ENCODE results near the gene R3HDM2. TPM values are rescaled to one million over a fixed set of nuclear protein-coding genes. Genes with fewer than 3 reads are reported as not detected.
A peak's percentile ranks its signal among the peaks of the same experiment; 100 is the strongest.

Gene R3HDM2
- total RNA-seq, 3 donors from 2014 or later: 31.6 to 43.0 (median 35.7) TPM

DNA sequence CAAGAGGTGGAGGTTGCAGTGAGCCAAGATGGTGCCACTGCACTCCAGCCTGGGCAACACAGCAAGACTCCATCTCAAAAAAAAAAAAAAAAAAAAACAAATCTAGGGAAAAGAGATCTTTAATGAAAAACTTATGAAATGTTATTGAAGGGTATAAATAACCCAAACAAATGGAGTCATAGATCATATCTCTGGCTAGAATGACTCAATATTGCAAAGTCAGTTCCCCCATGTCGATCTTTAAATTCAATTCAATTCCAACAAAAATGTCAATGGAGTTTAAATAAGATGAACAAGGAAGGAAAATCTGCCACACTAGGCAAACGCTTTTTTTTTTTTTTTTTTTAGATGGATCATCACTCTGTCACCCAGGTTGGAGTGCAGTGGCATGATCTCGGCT is 78.7 kb downstream of the R3HDM2 start:
- Histone ChIP-seq H3K4me1 (no peaks in the 10 kb centered on the region), H3K4me3 (no peak overlapping the region), H3K36me3 (no peaks in the 10 kb centered on the region), H3K27me3 (no peaks in the 10 kb centered on the region), H3K9me3 (no peaks in the 10 kb centered on the region), H3K27ac (no peak overlapping the region)
- no peak for DNase-seq (ENCODE audit: low spot score in 2 of 2)
- TF ChIP-seq POLR2A (IDR thresholded peaks at IDR 0.05) (no peak), POLR2AphosphoS5 (IDR thresholded peaks at IDR 0.05) (no peak)
- TF ChIP-seq, protein P1, sequence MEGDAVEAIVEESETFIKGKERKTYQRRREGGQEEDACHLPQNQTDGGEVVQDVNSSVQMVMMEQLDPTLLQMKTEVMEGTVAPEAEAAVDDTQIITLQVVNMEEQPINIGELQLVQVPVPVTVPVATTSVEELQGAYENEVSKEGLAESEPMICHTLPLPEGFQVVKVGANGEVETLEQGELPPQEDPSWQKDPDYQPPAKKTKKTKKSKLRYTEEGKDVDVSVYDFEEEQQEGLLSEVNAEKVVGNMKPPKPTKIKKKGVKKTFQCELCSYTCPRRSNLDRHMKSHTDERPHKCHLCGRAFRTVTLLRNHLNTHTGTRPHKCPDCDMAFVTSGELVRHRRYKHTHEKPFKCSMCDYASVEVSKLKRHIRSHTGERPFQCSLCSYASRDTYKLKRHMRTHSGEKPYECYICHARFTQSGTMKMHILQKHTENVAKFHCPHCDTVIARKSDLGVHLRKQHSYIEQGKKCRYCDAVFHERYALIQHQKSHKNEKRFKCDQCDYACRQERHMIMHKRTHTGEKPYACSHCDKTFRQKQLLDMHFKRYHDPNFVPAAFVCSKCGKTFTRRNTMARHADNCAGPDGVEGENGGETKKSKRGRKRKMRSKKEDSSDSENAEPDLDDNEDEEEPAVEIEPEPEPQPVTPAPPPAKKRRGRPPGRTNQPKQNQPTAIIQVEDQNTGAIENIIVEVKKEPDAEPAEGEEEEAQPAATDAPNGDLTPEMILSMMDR (IDR thresholded peaks at IDR 0.05): no peak
- intact Hi-C loops (cut with DNase I; ENCODE audit: low total_unique reads): no loop called here

DNA sequence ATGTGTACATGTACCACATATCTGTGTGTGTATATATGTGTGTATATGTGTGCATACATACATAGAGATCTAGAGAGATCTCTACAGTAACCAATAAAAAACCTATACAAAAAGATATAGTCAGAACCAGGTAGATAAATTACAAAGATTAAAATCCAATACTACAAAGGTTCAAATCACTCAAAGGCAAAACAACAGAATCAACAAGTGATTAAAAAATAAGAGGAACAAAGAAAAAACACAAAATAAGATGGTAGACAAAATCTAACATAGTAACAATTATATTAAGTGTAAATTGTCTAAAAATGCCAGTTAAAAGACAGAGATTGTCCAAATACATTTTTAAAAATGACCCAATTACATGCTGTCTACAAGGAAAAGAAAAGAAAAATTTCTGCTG is 83.6 kb downstream of the R3HDM2 start:
- no peak for TF ChIP-seq POLR2A (IDR thresholded peaks at IDR 0.05)
- TF ChIP-seq, protein P1 (IDR thresholded peaks at IDR 0.05): no peak
- TF ChIP-seq POLR2AphosphoS5 (IDR thresholded peaks at IDR 0.05): no peak

DNA sequence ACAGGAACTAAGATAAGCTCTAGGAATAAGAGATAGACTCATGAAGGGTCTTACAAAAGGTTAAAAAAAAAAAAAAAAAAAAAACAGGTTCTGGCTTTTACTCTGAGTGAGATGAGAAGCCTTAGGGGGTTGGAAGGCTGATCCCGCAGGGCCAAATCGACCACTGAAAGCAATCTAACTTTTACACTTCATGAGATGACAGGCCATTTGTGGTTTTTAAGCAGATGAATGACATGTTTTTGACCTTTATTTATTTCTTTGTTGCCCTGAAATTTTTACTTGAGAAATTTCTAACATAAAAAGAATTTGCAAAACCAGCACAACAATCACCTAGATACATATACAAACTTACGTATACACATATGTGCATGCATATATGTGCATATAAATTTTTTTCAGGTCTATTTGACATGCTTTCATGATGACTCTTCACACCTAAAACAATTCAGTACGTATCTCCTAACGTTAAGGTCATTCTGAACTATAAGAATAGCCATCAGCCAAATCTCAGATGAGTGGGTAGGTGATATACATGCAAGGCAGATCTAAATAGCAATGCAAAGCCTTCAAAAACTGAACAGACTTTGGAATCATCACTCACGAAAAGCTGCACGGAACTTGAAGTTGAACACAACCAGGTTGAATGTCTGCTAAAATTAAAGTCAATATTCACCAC is 87.0 kb downstream of the R3HDM2 start:
- no peaks in the 10 kb centered on the region for H3K27me3 ChIP-seq
- H3K9me3 ChIP-seq: no peaks in the 10 kb centered on the region
- intact Hi-C loops (cut with DNase I; ENCODE audit: low total_unique reads): no loop called here
- no peaks in the 10 kb centered on the region for H3K36me3 ChIP-seq
- no peak overlapping the region for H3K4me3 ChIP-seq
- no peak for TF ChIP-seq POLR2AphosphoS5 (IDR thresholded peaks at IDR 0.05)
- TF ChIP-seq, protein P1 (IDR thresholded peaks at IDR 0.05): no peak
- no peak for TF ChIP-seq POLR2A (IDR thresholded peaks at IDR 0.05)
- no peak overlapping the region for H3K27ac ChIP-seq
- no peak for DNase-seq (ENCODE audit: low spot score in 2 of 2)
- H3K4me1 ChIP-seq: no peaks in the 10 kb centered on the region

More for the DNA sequence above, 83.6 kb downstream of the R3HDM2 start:
- intact Hi-C loops (cut with DNase I; ENCODE audit: low total_unique reads): no loop called here
- Histone ChIP-seq H3K9me3 (no peaks in the 10 kb centered on the region), H3K4me1 (no peaks in the 10 kb centered on the region), H3K4me3 (no peak overlapping the region), H3K27ac (no peak overlapping the region), H3K27me3 (no peaks in the 10 kb centered on the region), H3K36me3 (no peaks in the 10 kb centered on the region)
- no peak for DNase-seq (ENCODE audit: low spot score in 2 of 2)

GRCh38 chr12:57342207-57342691 is 88.6 kb downstream of the R3HDM2 start:
- TF ChIP-seq POLR2AphosphoS5 (IDR thresholded peaks at IDR 0.05): no peak
- TF ChIP-seq POLR2A (IDR thresholded peaks at IDR 0.05): no peak
- TF ChIP-seq, protein P1 (IDR thresholded peaks at IDR 0.05): no peak
- Histone ChIP-seq H3K4me3 (no peak overlapping the region), H3K27ac (peak overlapping the region; percentile 13), H3K36me3 (no peaks in the 10 kb centered on the region), H3K4me1 (no peaks in the 10 kb centered on the region), H3K27me3 (no peaks in the 10 kb centered on the region), H3K9me3 (no peaks in the 10 kb centered on the region)
- intact Hi-C loops (cut with DNase I; ENCODE audit: low total_unique reads): no loop called here
- DNase-seq (ENCODE audit: low spot score in 2 of 2): no peak

- intact Hi-C loops (cut with DNase I; ENCODE audit: low total_unique reads): no loop called here
- H3K27me3 ChIP-seq: no peaks in the 10 kb centered on the region
- no peaks in the 10 kb centered on the region for H3K9me3 ChIP-seq
- no peak overlapping the region for H3K27ac ChIP-seq
- H3K36me3 ChIP-seq: no peaks in the 10 kb centered on the region
- no peak for TF ChIP-seq POLR2A (IDR thresholded peaks at IDR 0.05)
- TF ChIP-seq, protein P1 (IDR thresholded peaks at IDR 0.05): no peak
- no peak for TF ChIP-seq POLR2AphosphoS5 (IDR thresholded peaks at IDR 0.05)
- no peak for DNase-seq (ENCODE audit: low spot score in 2 of 2)
- no peaks in the 10 kb centered on the region for H3K4me1 ChIP-seq
- no peak overlapping the region for H3K4me3 ChIP-seq
Measured at GRCh38 chr12:57341275-57341990, 89.4 kb downstream of the R3HDM2 start.

Measured in breast epithelium (tissue), 4 donors.